CD4-positive, alpha-beta T cell treated with Interleukin-4 for 4 hours (primary cell): Measurements from ENCODE around the gene IARS2.
"Not testable (repeated sequence)": the region's sequence is repeated elsewhere in the genome, so short reads cannot be mapped to it uniquely, and the experiment has no call there.

Source experiments
- DNase-seq: peaks from one replicate; pipeline ENCODE4 v3.0.0-alpha.2; 2020

The IARS2 gene

GRCh38 chr1:220169887-220170286, 76.0 kb downstream of the IARS2 start:
- DNase-seq = not testable (repeated sequence)

GRCh38 chr1:220170836-220171526, 77.0 kb downstream of the IARS2 start:
- no peak for DNase-seq

- no peak for DNase-seq
Measured at GRCh38 chr1:220176540-220176939, 82.6 kb downstream of the IARS2 start.

- no peak for DNase-seq
Measured at GRCh38 chr1:220182111-220182510, 88.2 kb downstream of the IARS2 start.

- no peak for DNase-seq
Measured at GRCh38 chr1:220182656-220183055, 88.7 kb downstream of the IARS2 start.

- no peak for DNase-seq
Measured at GRCh38 chr1:220184506-220184905, 90.6 kb downstream of the IARS2 start.

GRCh38 chr1:220186752-220187151, 92.8 kb downstream of the IARS2 start:
- no peak for DNase-seq

GRCh38 chr1:220188538-220188937, 94.6 kb downstream of the IARS2 start:
- no peak for DNase-seq

GRCh38 chr1:220189750-220190347, 95.9 kb downstream of the IARS2 start:
- DNase-seq = peak; percentile 18

GRCh38 chr1:220195701-220196100, 101.8 kb downstream of the IARS2 start:
- no peak for DNase-seq
